Measurements from ENCODE around the gene THRA. TPM values are rescaled to one million over a fixed set of nuclear protein-coding genes. Genes with fewer than 3 reads are reported as not detected.

The THRA gene
- total and polyA plus RNA-seq, 9 of the 15 experiments (the other 6 are each of a cell fraction or from before 2014, with no cell fraction given) = 0.34 to 23.4 (median 12.7) TPM

DNA sequence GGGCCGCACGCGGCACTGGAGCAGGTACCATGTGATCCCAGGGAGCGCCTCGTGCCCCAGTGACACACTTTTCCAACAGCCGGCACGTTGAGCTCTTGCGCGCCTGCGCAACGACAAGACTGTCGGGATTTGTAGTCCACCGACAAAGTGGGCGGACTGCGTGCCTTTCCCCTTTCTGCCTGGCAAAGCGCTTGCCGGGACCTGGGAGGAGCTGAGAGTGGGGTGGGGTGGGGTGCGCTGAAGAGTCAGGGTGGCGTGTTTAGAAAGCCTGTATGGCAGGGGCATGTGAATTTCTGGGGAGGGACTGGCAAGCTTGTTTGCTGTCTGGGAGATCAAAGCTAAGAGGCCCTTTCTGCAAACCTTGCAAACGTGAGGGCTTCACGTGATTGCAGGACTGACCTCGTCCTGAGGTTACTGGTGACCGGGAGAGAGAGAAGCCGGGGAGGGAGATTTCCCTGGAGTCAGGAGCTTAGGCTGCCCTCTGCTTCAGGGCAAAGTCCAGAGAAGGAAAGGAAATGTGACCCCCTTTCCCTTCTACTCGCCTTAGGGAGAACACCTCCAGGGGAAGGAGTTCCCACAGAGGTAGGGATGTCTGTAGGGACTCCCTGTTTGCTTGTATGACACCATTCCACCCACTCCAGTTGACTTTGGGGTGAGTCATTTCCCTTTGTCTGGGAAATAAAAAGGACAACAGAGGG is 38.1 kb downstream of the THRA start (continued):
- TF ChIP-seq DPF2 (IDR thresholded peaks at IDR 0.05) = peak; percentile 87
- TF ChIP-seq, protein P1, sequence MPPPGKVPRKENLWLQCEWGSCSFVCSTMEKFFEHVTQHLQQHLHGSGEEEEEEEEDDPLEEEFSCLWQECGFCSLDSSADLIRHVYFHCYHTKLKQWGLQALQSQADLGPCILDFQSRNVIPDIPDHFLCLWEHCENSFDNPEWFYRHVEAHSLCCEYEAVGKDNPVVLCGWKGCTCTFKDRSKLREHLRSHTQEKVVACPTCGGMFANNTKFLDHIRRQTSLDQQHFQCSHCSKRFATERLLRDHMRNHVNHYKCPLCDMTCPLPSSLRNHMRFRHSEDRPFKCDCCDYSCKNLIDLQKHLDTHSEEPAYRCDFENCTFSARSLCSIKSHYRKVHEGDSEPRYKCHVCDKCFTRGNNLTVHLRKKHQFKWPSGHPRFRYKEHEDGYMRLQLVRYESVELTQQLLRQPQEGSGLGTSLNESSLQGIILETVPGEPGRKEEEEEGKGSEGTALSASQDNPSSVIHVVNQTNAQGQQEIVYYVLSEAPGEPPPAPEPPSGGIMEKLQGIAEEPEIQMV (tag; conservative IDR thresholded peaks at IDR 0.05; ENCODE audit: low read depth) = no peak
- no peak for TF ChIP-seq ZNF24 (IDR thresholded peaks at IDR 0.05)
- no peak for TF ChIP-seq ZNF175 (CRISPR knock-in tag; IDR thresholded peaks at IDR 0.05; ENCODE audit: low read depth)
- TF ChIP-seq, protein P2, sequence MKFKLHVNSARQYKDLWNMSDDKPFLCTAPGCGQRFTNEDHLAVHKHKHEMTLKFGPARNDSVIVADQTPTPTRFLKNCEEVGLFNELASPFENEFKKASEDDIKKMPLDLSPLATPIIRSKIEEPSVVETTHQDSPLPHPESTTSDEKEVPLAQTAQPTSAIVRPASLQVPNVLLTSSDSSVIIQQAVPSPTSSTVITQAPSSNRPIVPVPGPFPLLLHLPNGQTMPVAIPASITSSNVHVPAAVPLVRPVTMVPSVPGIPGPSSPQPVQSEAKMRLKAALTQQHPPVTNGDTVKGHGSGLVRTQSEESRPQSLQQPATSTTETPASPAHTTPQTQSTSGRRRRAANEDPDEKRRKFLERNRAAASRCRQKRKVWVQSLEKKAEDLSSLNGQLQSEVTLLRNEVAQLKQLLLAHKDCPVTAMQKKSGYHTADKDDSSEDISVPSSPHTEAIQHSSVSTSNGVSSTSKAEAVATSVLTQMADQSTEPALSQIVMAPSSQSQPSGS (CRISPR knock-in tag; IDR thresholded peaks at IDR 0.05) = no peak
- TF ChIP-seq DMBX1 (CRISPR knock-in tag; IDR thresholded peaks at IDR 0.05; ENCODE audit: borderline replicate concordance) = no peak
- peak; percentile 47 for TF ChIP-seq ESRRA (IDR thresholded peaks at IDR 0.05; ENCODE audit: borderline replicate concordance, low read depth)
- TF ChIP-seq SRSF9 (IDR thresholded peaks at IDR 0.05; ENCODE audit: borderline replicate concordance, low read depth, low read length) = no peak
- TF ChIP-seq CHD1 (IDR thresholded peaks at IDR 0.05; ENCODE audit: low read length) = no peak
- TF ChIP-seq, protein P3, sequence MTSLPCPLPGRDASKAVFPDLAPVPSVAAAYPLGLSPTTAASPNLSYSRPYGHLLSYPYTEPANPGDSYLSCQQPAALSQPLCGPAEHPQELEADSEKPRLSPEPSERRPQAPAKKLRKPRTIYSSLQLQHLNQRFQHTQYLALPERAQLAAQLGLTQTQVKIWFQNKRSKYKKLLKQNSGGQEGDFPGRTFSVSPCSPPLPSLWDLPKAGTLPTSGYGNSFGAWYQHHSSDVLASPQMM (CRISPR knock-in tag; IDR thresholded peaks at IDR 0.05) = no peak
- TF ChIP-seq KDM4B (IDR thresholded peaks at IDR 0.05; ENCODE audit: borderline replicate concordance in 2 of 2, low read depth in 1 of 2) = 0 out of 4 replicates have a peak, but pooled peaks of 1 of the 2 experiments have one; percentile 24
- TF ChIP-seq NRF1 (conservative IDR thresholded peaks at IDR 0.05 in 1 of 2, IDR thresholded peaks at IDR 0.05 in 1 of 2) = peak; percentile 98
- peak; percentile 84 for TF ChIP-seq JUN (IDR thresholded peaks at IDR 0.05; ENCODE audit: borderline replicate concordance, low read depth, low read length)
- TF ChIP-seq JUN (CRISPR knock-in tag; IDR thresholded peaks at IDR 0.05; ENCODE audit: borderline replicate concordance) = no peak
- no peak for TF ChIP-seq DEAF1 (CRISPR knock-in tag; IDR thresholded peaks at IDR 0.05)
- peak; percentile 72 for TF ChIP-seq VEZF1 (CRISPR knock-in tag; IDR thresholded peaks at IDR 0.05)
- TF ChIP-seq, protein P4, sequence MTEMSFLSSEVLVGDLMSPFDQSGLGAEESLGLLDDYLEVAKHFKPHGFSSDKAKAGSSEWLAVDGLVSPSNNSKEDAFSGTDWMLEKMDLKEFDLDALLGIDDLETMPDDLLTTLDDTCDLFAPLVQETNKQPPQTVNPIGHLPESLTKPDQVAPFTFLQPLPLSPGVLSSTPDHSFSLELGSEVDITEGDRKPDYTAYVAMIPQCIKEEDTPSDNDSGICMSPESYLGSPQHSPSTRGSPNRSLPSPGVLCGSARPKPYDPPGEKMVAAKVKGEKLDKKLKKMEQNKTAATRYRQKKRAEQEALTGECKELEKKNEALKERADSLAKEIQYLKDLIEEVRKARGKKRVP (CRISPR knock-in tag; IDR thresholded peaks at IDR 0.05) = no peak
- TF ChIP-seq SNIP1 (IDR thresholded peaks at IDR 0.05; ENCODE audit: low read depth) = no peak
- TF ChIP-seq CBX2 (IDR thresholded peaks at IDR 0.05; ENCODE audit: insufficient read depth, low read length, poor library complexity, severe bottlenecking) = no peak
- TF ChIP-seq GATA2 (CRISPR knock-in tag; IDR thresholded peaks at IDR 0.05) = no peak

Data from K562 (cell line).